Esophagus muscularis mucosa (tissue), 4 donors: Measurements from ENCODE around the gene PLCXD3. TPM values are rescaled to one million over a fixed set of nuclear protein-coding genes. Genes with fewer than 3 reads are reported as not detected.

Experiments used
- DNase-seq: peaks from one replicate; pipeline ENCODE4 v3.0.0-alpha.2; 2017; ENCODE audit errors: extremely low spot score
- H3K27ac ChIP-seq, 4 donors: fragments of 200-600 bp; sonication (generic); replicated peaks in 1 of 4; 1 replicate in 3 of 4; 2 replicates in 1 of 4; pipeline ENCODE4 v1.5.1; 2016 to 2019; ENCODE audit warnings: mild to moderate bottlenecking in 1 of 4
- H3K27me3 ChIP-seq, 4 donors: fragments of 200-600 bp; sonication (generic); one replicate each; pipeline versions ENCODE4 v1.5.1 to v1.6.0; 2016 to 2019
- H3K36me3 ChIP-seq, 4 donors: fragments of 200-600 bp; sonication (generic); one replicate each; pipeline ENCODE4 v1.5.1; 2016 to 2019
- H3K4me1 ChIP-seq, 4 donors: fragments of 200-600 bp; sonication (generic); one replicate each; pipeline ENCODE4 v1.5.1; 2016 to 2019
- H3K4me3 ChIP-seq, 4 donors: fragments of 200-600 bp; sonication (generic); 1 replicate in 2 of 4; 2 replicates in 2 of 4; pipeline ENCODE4 v1.5.1; 2016 to 2019; ENCODE audit warnings: mild to moderate bottlenecking in 4 of 4, moderate library complexity in 1 of 4
- H3K9me3 ChIP-seq, 4 donors: fragments of 200-600 bp; sonication (generic); 1 replicate in 3 of 4; 2 replicates in 1 of 4; pipeline ENCODE4 v1.5.1; 2016 to 2019
- CTCF ChIP-seq, 3 experiments: fragments of 200-600 bp in 2 of 3; fragments of 450-650 bp in 1 of 3; sonication (generic) in 2 of 3; IDR thresholded peaks; one replicate each; pipeline ENCODE4 v1.5.1; 2017 to 2019; ENCODE audit warnings: antibody characterized with exemption in 3 of 3, mild to moderate bottlenecking in 2 of 3, moderate library complexity in 1 of 3
- EP300 ChIP-seq: sonication (generic); formaldehyde crosslinking; IDR thresholded peaks from one replicate; pipeline ENCODE4 v1.6.1; 2017; ENCODE audit warnings: antibody characterized with exemption
- POLR2A ChIP-seq: fragments of 450-650 bp; IDR thresholded peaks from one replicate; pipeline ENCODE4 v1.6.1; 2017; ENCODE audit warnings: antibody characterized with exemption, moderate library complexity, mild to moderate bottlenecking, low read depth
- POLR2AphosphoS5 ChIP-seq, 2 donors: sonication (generic); formaldehyde crosslinking; IDR thresholded peaks; one replicate each; pipeline ENCODE4 v1.6.1; 2017; ENCODE audit warnings: antibody characterized with exemption in 2 of 2
- WGBS: methylation state at CpG from one replicate; pipeline ENCODE4 v1.1.5; 2018; 5-methylcytosine and 5-hydroxymethylcytosine counted together
- intact Hi-C: fragments of 100-400 bp; cut with DNase I; formaldehyde crosslinking; loops from one replicate; pipeline ENCODE4 v1.15.1; 2023
- total RNA-seq, 4 donors: library from RNA; depleted of rRNA; stranded (reverse); fragments of >200 nt; gene quantifications; one replicate each; pipeline versions ENCODE4 v1.1.0 to v1.2.1, GENCODE V29; 2016

Gene PLCXD3
- total RNA-seq, 4 donors from 2014 or later: 1.1 to 3.0 (median 2.0) TPM

GRCh38 chr5:41296066-41296465 is 214.3 kb downstream of the PLCXD3 start:
- intact Hi-C loops: no loop called here
- no peak for DNase-seq
- Histone ChIP-seq H3K27ac (no peak overlapping the region), H3K27me3 (no peaks in the 10 kb centered on the region), H3K36me3 (no peaks in the 10 kb centered on the region), H3K4me1 (no peaks in the 10 kb centered on the region), H3K9me3 (no peaks in the 10 kb centered on the region), H3K4me3 (no peak overlapping the region)
- 77% methylated on average over 1 of the region's 1 CpG for WGBS
- no peak for TF ChIP-seq POLR2AphosphoS5 (IDR thresholded peaks at IDR 0.05)
- TF ChIP-seq CTCF (IDR thresholded peaks at IDR 0.05): no peak
- no peak for TF ChIP-seq POLR2A
- TF ChIP-seq EP300: no peak

GRCh38 chr5:41291323-41291722 is 219.1 kb downstream of the PLCXD3 start:
- H3K4me3 ChIP-seq: no peak overlapping the region
- TF ChIP-seq POLR2AphosphoS5 (IDR thresholded peaks at IDR 0.05) (no peak), EP300 (no peak), POLR2A (no peak), CTCF (IDR thresholded peaks at IDR 0.05) (no peak)
- H3K27me3 ChIP-seq: no peaks in the 10 kb centered on the region
- no peaks in the 10 kb centered on the region for H3K9me3 ChIP-seq
- no peak overlapping the region for H3K27ac ChIP-seq
- intact Hi-C loops: no loop called here
- no peaks in the 10 kb centered on the region for H3K36me3 ChIP-seq
- H3K4me1 ChIP-seq: no peaks in the 10 kb centered on the region
- 95% methylated on average over 1 of the region's 3 CpGs for WGBS
- no peak for DNase-seq

- no peaks in the 10 kb centered on the region for H3K27me3 ChIP-seq
- intact Hi-C loops: no loop called here
- DNase-seq: no peak
- no peak overlapping the region for H3K27ac ChIP-seq
- TF ChIP-seq POLR2AphosphoS5 (IDR thresholded peaks at IDR 0.05): no peak
- H3K4me1 ChIP-seq: no peaks in the 10 kb centered on the region
- H3K36me3 ChIP-seq: no peaks in the 10 kb centered on the region
- WGBS: no CpG with 5 or more reads among the region's 2 CpGs
- no peak overlapping the region for H3K4me3 ChIP-seq
- H3K9me3 ChIP-seq: no peaks in the 10 kb centered on the region
These were observed 219.6 kb downstream of the PLCXD3 start for GRCh38 chr5:41290810-41291209.

- Histone ChIP-seq H3K27ac (no peak overlapping the region), H3K9me3 (no peaks in the 10 kb centered on the region), H3K36me3 (no peaks in the 10 kb centered on the region), H3K4me1 (no peaks in the 10 kb centered on the region), H3K4me3 (no peak overlapping the region), H3K27me3 (no peaks in the 10 kb centered on the region)
- WGBS: 84% methylated on average over 3 of the region's 4 CpGs
- TF ChIP-seq EP300 (no peak), CTCF (IDR thresholded peaks at IDR 0.05) (no peak), POLR2A (no peak), POLR2AphosphoS5 (IDR thresholded peaks at IDR 0.05) (no peak)
- DNase-seq: no peak
- intact Hi-C loops: no loop called here
These were observed 220.4 kb downstream of the PLCXD3 start for GRCh38 chr5:41289970-41290464.

GRCh38 chr5:41286696-41287095 is 223.7 kb downstream of the PLCXD3 start:
- intact Hi-C loops: no loop called here

More at GRCh38 chr5:41286696-41287095, 223.7 kb downstream of the PLCXD3 start:
- Histone ChIP-seq H3K9me3 (no peaks in the 10 kb centered on the region), H3K27me3 (no peaks in the 10 kb centered on the region), H3K4me1 (no peaks in the 10 kb centered on the region), H3K36me3 (no peaks in the 10 kb centered on the region), H3K4me3 (no peak overlapping the region), H3K27ac (no peak overlapping the region)
- TF ChIP-seq POLR2A: no peak
- no peak for TF ChIP-seq EP300
- no peak for TF ChIP-seq POLR2AphosphoS5 (IDR thresholded peaks at IDR 0.05)
- no peak for TF ChIP-seq CTCF (IDR thresholded peaks at IDR 0.05)
- 67% methylated on average over 2 of the region's 2 CpGs for WGBS
- DNase-seq: no peak
